Suprapubic skin (tissue), 4 donors: ENCODE results near the gene RNASET2. TPM values are rescaled to one million over a fixed set of nuclear protein-coding genes. Genes with fewer than 3 reads are reported as not detected.

ENCODE experiments used
- DNase-seq, 2 donors: peaks; one replicate each; pipeline ENCODE4 v3.0.0-alpha.2; 2019; ENCODE audit warnings: low spot score in 2 of 2
- H3K27ac ChIP-seq: fragments of 200-600 bp; sonication (generic); one replicate; pipeline ENCODE4 v1.5.1; 2019
- H3K27me3 ChIP-seq: fragments of 200-600 bp; sonication (generic); one replicate; pipeline ENCODE4 v1.5.1; 2019
- H3K36me3 ChIP-seq: fragments of 200-600 bp; sonication (generic); one replicate; pipeline ENCODE4 v1.5.1; 2019
- H3K4me1 ChIP-seq: fragments of 200-600 bp; sonication (generic); one replicate; pipeline ENCODE4 v1.5.1; 2019
- H3K4me3 ChIP-seq: fragments of 200-600 bp; sonication (generic); one replicate; pipeline ENCODE4 v1.5.1; 2019; ENCODE audit warnings: mild to moderate bottlenecking
- H3K9me3 ChIP-seq: fragments of 200-600 bp; sonication (generic); one replicate; pipeline ENCODE4 v1.5.1; 2019
- EP300 ChIP-seq: sonication (generic); formaldehyde crosslinking; IDR thresholded peaks from one replicate; pipeline ENCODE4 v1.6.1; 2017; ENCODE audit warnings: antibody characterized with exemption
- POLR2A ChIP-seq, 2 donors: fragments of 450-650 bp; IDR thresholded peaks; one replicate each; pipeline ENCODE4 v1.6.1; 2017; ENCODE audit warnings: antibody characterized with exemption in 2 of 2, mild to moderate bottlenecking in 2 of 2, moderate library complexity in 2 of 2
- POLR2AphosphoS5 ChIP-seq, 3 donors: sonication (generic); formaldehyde crosslinking; IDR thresholded peaks; one replicate each; pipeline ENCODE4 v1.6.1; 2017; ENCODE audit warnings: antibody characterized with exemption in 3 of 3
- WGBS: methylation state at CpG from one replicate; pipeline ENCODE4 v1.1.5; 2018; 5-methylcytosine and 5-hydroxymethylcytosine counted together
- total RNA-seq, 4 donors: library from RNA; depleted of rRNA; stranded (reverse); fragments of >200 nt; gene quantifications; one replicate each; pipeline ENCODE4 v1.1.0, GENCODE V29; 2016
- TF ChIP-seq, protein P1 (sequence below), 2 donors: fragments of 200-600 bp in 1 of 2; fragments of 450-650 bp in 1 of 2; sonication (generic) in 1 of 2; IDR thresholded peaks; one replicate each; pipeline ENCODE4 v1.5.1; 2016 to 2019; ENCODE audit warnings: antibody characterized with exemption in 2 of 2, mild to moderate bottlenecking in 1 of 2, moderate library complexity in 1 of 2

The RNASET2 gene
- total RNA-seq, 4 donors from 2014 or later = 36.3 to 62.5 (median 53.9) TPM

DNA sequence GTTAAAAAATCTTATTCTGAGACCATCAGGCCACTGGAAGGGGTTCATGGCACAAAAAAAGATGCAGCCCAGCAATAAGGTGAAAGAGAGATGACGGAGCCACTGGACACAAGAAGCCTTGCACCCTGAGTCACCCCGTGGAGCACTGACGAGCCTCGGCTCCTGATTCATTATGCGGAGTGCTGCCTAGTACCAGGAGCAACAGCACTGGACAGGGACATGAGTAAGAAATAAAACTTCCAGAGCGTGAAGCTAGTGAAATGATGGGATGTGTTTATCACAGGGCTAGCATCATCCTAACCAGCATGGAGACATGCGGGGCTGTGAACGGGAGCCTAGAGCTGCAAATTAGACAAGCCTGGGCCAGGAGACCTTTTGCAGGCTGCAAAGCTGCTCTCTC lies 53.3 kb downstream of the RNASET2 start:
- Histone ChIP-seq H3K27ac (no peak overlapping the region), H3K4me1 (no peaks in the 10 kb centered on the region), H3K27me3 (no peaks in the 10 kb centered on the region), H3K4me3 (no peak overlapping the region), H3K36me3 (no peaks in the 10 kb centered on the region), H3K9me3 (no peaks in the 10 kb centered on the region)
- TF ChIP-seq POLR2AphosphoS5 (IDR thresholded peaks at IDR 0.05) (no peak), EP300 (no peak), POLR2A (IDR thresholded peaks at IDR 0.05) (no peak)
- TF ChIP-seq, protein P1, sequence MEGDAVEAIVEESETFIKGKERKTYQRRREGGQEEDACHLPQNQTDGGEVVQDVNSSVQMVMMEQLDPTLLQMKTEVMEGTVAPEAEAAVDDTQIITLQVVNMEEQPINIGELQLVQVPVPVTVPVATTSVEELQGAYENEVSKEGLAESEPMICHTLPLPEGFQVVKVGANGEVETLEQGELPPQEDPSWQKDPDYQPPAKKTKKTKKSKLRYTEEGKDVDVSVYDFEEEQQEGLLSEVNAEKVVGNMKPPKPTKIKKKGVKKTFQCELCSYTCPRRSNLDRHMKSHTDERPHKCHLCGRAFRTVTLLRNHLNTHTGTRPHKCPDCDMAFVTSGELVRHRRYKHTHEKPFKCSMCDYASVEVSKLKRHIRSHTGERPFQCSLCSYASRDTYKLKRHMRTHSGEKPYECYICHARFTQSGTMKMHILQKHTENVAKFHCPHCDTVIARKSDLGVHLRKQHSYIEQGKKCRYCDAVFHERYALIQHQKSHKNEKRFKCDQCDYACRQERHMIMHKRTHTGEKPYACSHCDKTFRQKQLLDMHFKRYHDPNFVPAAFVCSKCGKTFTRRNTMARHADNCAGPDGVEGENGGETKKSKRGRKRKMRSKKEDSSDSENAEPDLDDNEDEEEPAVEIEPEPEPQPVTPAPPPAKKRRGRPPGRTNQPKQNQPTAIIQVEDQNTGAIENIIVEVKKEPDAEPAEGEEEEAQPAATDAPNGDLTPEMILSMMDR (IDR thresholded peaks at IDR 0.05) = no peak
- WGBS = 84% methylated on average over 8 of the region's 8 CpGs
- DNase-seq = no peak

- no peaks in the 10 kb centered on the region for H3K27me3 ChIP-seq
- 88% methylated on average over 33 of the region's 33 CpGs for WGBS
- no peaks in the 10 kb centered on the region for H3K9me3 ChIP-seq
- H3K4me3 ChIP-seq = no peak overlapping the region
- no peaks in the 10 kb centered on the region for H3K36me3 ChIP-seq
- TF ChIP-seq POLR2AphosphoS5 (IDR thresholded peaks at IDR 0.05) (no peak), POLR2A (IDR thresholded peaks at IDR 0.05) (no peak), EP300 (no peak)
- TF ChIP-seq, protein P1 (IDR thresholded peaks at IDR 0.05) = no peak
- no peak for DNase-seq
- H3K27ac ChIP-seq = no peak overlapping the region
- H3K4me1 ChIP-seq = no peaks in the 10 kb centered on the region
These were observed 54.1 kb downstream of the RNASET2 start for GRCh38 chr6:166902211-166902755.

DNA sequence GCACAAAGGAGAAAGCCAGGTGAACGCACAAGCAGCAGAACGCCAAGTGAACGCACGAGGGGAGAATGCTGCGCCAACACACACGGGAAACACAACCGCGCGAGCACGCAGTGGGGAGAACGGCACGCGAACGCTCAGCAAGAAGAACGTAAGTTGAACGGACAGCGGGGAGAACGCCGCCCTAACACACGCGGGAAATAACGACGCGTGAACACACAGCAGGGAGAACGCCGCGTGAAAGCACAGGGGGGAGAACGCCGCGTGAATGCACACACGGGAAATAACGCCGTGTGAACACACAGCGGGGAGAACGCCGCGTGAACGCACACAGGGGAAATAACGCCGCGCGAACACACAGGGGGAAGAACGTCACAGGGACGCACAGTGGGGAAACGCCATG lies 54.7 kb downstream of the RNASET2 start:
- no peak overlapping the region for H3K4me3 ChIP-seq
- TF ChIP-seq, protein P1 (IDR thresholded peaks at IDR 0.05) = no peak
- no peak for TF ChIP-seq POLR2AphosphoS5 (IDR thresholded peaks at IDR 0.05)
- no peak for TF ChIP-seq EP300
- TF ChIP-seq POLR2A (IDR thresholded peaks at IDR 0.05) = no peak
- no peaks in the 10 kb centered on the region for H3K9me3 ChIP-seq
- no peak for DNase-seq
- H3K4me1 ChIP-seq = no peaks in the 10 kb centered on the region
- 94% methylated on average over 45 of the region's 45 CpGs for WGBS
- no peaks in the 10 kb centered on the region for H3K27me3 ChIP-seq
- no peak overlapping the region for H3K27ac ChIP-seq
- no peaks in the 10 kb centered on the region for H3K36me3 ChIP-seq

DNA sequence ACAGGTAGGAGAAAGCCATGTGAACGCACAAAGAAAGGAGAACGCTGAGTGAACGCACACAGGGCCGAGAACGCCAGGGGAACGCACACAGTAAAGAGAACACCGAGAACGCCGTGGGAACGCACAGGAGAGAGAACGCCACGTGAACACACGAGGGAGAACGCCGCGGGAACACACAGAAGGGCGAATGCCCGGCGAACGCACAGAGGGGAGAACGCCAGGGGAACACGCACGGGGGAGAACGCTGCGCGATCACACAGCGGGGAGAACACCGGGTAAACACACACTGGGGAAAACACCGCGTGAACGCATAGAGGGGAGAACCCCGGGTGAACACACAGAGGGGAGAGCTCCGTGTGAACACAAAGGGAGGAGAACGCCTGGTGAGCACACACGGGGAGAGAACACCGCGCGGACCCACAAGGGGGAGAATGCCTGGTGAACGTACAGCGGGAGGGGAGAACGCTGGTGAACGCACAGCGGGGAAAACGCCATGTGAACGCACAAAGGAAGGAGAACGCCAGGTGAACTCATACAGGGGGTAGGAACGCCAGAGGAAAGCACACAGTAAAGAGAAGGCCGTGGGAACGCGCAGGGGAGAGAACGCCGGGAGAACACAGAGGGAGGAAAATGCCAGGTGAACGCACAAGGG lies 55.3 kb downstream of the RNASET2 start:
- no peak for DNase-seq
- TF ChIP-seq POLR2A (IDR thresholded peaks at IDR 0.05) = no peak
- TF ChIP-seq POLR2AphosphoS5 (IDR thresholded peaks at IDR 0.05) = no peak
- no peak for TF ChIP-seq EP300
- TF ChIP-seq, protein P1 (IDR thresholded peaks at IDR 0.05) = no peak
- 92% methylated on average over 53 of the region's 53 CpGs for WGBS

DNA sequence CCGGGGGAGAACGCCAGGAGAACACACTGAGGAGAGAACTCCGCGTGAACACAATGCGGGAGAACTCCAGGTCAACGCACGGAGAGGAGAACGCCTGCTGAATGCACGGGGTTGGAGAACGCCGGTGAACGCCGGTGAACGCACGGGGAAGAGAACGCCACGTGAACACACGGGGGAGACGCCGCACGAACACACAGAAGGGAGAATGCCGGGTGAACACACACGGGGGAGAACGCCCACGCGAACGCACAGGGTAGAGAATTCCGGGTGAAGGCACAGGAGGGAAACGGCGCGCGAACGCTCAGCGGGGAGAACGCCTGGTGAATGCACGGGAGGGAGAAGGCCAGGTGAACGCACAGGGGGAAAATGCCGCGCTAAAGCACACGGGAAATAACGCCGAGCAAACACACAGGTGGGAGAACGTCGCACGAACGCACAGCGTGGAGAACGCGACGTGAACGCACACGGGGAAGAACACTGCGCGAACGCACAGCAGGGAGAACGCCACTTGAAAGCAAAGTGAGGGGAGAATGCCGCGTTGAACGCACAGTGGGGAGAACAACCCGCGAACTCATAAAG lies 56.1 kb downstream of the RNASET2 start:
- no peak for DNase-seq
- Histone ChIP-seq H3K4me3 (no peak overlapping the region), H3K36me3 (no peaks in the 10 kb centered on the region), H3K27ac (no peak overlapping the region), H3K9me3 (no peaks in the 10 kb centered on the region), H3K4me1 (no peaks in the 10 kb centered on the region), H3K27me3 (no peaks in the 10 kb centered on the region)
- TF ChIP-seq, protein P1 (IDR thresholded peaks at IDR 0.05) = no peak
- TF ChIP-seq POLR2AphosphoS5 (IDR thresholded peaks at IDR 0.05) (no peak), POLR2A (IDR thresholded peaks at IDR 0.05) (no peak), EP300 (no peak)
- WGBS = 94% methylated on average over 61 of the region's 61 CpGs

More for the DNA sequence above, 55.3 kb downstream of the RNASET2 start:
- Histone ChIP-seq H3K4me1 (no peaks in the 10 kb centered on the region), H3K27me3 (no peaks in the 10 kb centered on the region), H3K4me3 (no peak overlapping the region), H3K9me3 (no peaks in the 10 kb centered on the region), H3K36me3 (no peaks in the 10 kb centered on the region), H3K27ac (no peak overlapping the region)
